ENCODE measurements around the gene PDCD11. TPM values are rescaled to one million over a fixed set of nuclear protein-coding genes. Genes with fewer than 3 reads are reported as not detected.

The PDCD11 gene
- total and polyA plus RNA-seq, 4 donors = 6.0 to 24.2 (median 16.9) TPM

DNA sequence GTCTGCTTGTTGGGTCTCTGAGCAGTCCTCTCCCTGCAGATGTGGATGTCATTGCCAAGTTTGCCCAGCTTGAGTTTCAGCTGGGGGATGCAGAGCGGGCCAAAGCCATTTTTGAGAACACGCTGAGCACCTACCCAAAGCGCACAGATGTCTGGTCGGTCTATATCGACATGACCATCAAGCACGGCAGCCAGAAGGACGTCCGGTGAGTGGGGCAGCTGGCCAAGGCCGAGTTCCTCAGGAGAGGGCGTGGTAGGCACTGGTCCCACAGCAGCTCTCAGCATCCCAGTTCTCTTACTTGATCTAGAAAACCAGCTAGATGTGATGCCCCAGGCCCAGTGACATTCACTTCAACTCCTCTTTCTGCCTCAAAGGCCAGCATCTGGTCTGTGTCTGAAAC, 48.1 kb downstream of the PDCD11 start:
- H3K4me1 ChIP-seq (ENCODE audit: control insufficient read depth in 1 of 2, insufficient read depth in 2 of 2, low read length in 2 of 2) = peaks cover 2 to 5% of the 10 kb centered on the region in 2 donors
- 63 to 66% methylated on average over 10 of the region's 10 CpGs for WGBS, 2 donors
- ATAC-seq (ENCODE audit: low FRiP score) (no peak), DNase-seq (no peak)
- no peak overlapping the region for H3K4me3 ChIP-seq (ENCODE audit: low read length in 2 of 2)
- peaks cover 0 to 3% of the 10 kb centered on the region in 2 donors for H3K36me3 ChIP-seq (ENCODE audit: control insufficient read depth in 1 of 2, insufficient read depth in 2 of 2, low read length in 1 of 2)
- H3K27me3 ChIP-seq (ENCODE audit: control insufficient read depth in 1 of 2, insufficient read depth in 2 of 2, low read length in 1 of 2) = no peaks in the 10 kb centered on the region
- H3K9me3 ChIP-seq (ENCODE audit: control insufficient read depth, low read length) = no peaks in the 10 kb centered on the region
- intact Hi-C loops (cut with DNase I) = no loop called here
- H3K27ac ChIP-seq (ENCODE audit: low read depth in 1 of 2, low read length in 2 of 2) = peak overlapping the region in 1 of 2 donors; percentile 38

DNA sequence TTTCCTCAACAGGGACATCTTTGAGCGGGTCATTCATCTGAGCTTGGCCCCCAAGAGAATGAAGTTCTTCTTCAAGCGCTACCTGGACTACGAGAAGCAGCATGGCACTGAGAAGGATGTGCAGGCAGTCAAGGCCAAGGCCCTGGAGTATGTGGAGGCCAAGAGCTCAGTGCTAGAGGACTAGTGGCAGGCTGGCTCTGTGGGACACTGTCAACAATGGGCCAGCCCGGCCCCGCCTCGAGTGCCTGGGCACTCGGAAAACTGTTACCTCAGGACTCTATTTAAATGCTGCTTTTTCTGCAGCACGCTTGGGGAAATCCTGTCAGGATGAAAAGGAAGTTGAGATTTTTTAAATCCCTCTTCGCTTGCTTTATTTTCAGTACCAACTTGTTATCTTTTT, 48.9 kb downstream of the PDCD11 start:
- Histone ChIP-seq H3K4me1 (ENCODE audit: control insufficient read depth in 1 of 2, insufficient read depth in 2 of 2, low read length in 2 of 2) (peaks cover 2 to 5% of the 10 kb centered on the region in 2 donors), H3K9me3 (ENCODE audit: control insufficient read depth, low read length) (no peaks in the 10 kb centered on the region), H3K4me3 (ENCODE audit: low read length in 2 of 2) (no peak overlapping the region), H3K36me3 (ENCODE audit: control insufficient read depth in 1 of 2, insufficient read depth in 2 of 2, low read length in 1 of 2) (peaks cover 0 to 3% of the 10 kb centered on the region in 2 donors), H3K27me3 (ENCODE audit: control insufficient read depth in 1 of 2, insufficient read depth in 2 of 2, low read length in 1 of 2) (no peaks in the 10 kb centered on the region), H3K27ac (ENCODE audit: low read depth in 1 of 2, low read length in 2 of 2) (peak overlapping the region; percentile 78 to 94)
- ATAC-seq (ENCODE audit: low FRiP score) (no peak), DNase-seq (no peak)
- WGBS, 2 donors = 40 to 42% methylated on average over 9 of the region's 9 CpGs
- intact Hi-C loops (cut with DNase I) = no loop called here

DNA sequence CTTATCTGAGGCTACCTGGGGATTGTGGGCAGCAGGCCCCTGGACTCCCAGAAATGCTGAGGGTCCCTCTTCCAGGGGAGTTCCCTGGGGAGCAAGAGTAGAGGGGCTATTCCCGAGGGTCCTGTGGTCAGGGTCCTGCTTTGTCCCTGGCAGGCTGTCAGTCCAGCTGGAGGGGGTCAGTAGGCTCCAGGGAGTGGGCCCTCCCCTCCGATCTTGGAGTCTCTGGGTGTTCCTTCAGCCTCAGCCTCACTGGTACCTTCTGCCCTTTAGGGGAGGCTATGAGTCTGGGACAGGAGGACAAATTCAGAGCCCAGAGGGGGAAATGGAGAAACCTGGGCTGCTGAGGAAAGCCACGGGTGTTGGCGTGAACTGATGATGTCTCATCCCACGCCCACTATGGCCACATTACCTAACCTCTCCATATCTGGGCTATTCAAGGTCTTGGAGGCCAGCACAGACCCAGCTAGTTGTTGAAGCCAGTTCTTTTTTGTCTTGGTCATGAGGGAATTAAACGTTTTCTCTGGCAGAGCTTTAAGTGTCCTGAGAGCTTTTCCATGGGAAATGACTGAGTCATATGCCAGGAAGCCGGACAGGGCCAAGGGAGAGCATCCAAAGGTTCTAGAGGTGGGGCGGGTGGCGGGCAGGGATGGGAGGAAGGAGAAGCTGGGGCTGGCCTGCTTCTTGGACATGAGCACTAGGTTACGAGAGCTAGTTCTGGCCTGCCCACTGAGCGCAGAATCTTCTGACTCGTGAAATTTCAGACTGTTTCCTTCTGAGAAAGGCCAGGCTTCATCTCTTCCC, 49.5 kb downstream of the PDCD11 start:
- peak overlapping the region; percentile 78 to 94 for H3K27ac ChIP-seq (ENCODE audit: low read depth in 1 of 2, low read length in 2 of 2)
- peak; percentile 90 to 91 for DNase-seq
- peak; percentile 85 for ATAC-seq (ENCODE audit: low FRiP score)
- H3K9me3 ChIP-seq (ENCODE audit: control insufficient read depth, low read length) = no peaks in the 10 kb centered on the region
- no peaks in the 10 kb centered on the region for H3K27me3 ChIP-seq (ENCODE audit: control insufficient read depth in 1 of 2, insufficient read depth in 2 of 2, low read length in 1 of 2)
- H3K36me3 ChIP-seq (ENCODE audit: control insufficient read depth in 1 of 2, insufficient read depth in 2 of 2, low read length in 1 of 2) = peaks cover 0 to 3% of the 10 kb centered on the region in 2 donors
- intact Hi-C loops (cut with DNase I) = no loop called here
- H3K4me1 ChIP-seq (ENCODE audit: control insufficient read depth in 1 of 2, insufficient read depth in 2 of 2, low read length in 2 of 2) = peaks cover 2 to 5% of the 10 kb centered on the region in 2 donors
- 10 to 11% methylated on average over 12 of the region's 12 CpGs for WGBS, 2 donors
- no peak overlapping the region for H3K4me3 ChIP-seq (ENCODE audit: low read length in 2 of 2)

DNA sequence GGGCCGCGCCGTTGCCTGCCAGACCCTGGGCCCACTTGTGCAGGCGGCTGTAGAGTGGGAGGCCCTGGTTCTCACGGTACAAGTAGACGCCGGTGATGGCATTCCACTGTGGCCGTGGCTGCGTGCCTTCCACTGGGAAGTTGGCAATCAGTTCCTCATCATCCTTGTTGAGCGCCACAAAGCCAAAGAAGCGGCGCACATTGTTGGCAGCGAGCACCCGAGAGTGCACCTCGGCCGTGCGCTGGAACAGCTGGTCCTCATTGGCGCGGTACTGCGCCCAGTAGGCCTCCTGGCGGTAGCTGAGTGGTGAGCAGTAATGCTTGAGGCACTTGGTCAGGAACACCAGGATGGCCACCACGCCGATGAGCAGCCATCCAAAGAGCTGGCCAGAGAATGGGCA, 50.8 kb downstream of the PDCD11 start:
- WGBS, 2 donors = 96% methylated on average over 23 of the region's 23 CpGs
- Histone ChIP-seq H3K4me1 (ENCODE audit: control insufficient read depth in 1 of 2, insufficient read depth in 2 of 2, low read length in 2 of 2) (peaks cover 2 to 5% of the 10 kb centered on the region in 2 donors), H3K27me3 (ENCODE audit: control insufficient read depth in 1 of 2, insufficient read depth in 2 of 2, low read length in 1 of 2) (no peaks in the 10 kb centered on the region), H3K36me3 (ENCODE audit: control insufficient read depth in 1 of 2, insufficient read depth in 2 of 2, low read length in 1 of 2) (peaks cover 0 to 3% of the 10 kb centered on the region in 2 donors), H3K9me3 (ENCODE audit: control insufficient read depth, low read length) (no peaks in the 10 kb centered on the region), H3K27ac (ENCODE audit: low read depth in 1 of 2, low read length in 2 of 2) (no peak overlapping the region), H3K4me3 (ENCODE audit: low read length in 2 of 2) (no peak overlapping the region)
- ATAC-seq (ENCODE audit: low FRiP score) (no peak), DNase-seq (no peak)
- intact Hi-C loops (cut with DNase I) = no loop called here

DNA sequence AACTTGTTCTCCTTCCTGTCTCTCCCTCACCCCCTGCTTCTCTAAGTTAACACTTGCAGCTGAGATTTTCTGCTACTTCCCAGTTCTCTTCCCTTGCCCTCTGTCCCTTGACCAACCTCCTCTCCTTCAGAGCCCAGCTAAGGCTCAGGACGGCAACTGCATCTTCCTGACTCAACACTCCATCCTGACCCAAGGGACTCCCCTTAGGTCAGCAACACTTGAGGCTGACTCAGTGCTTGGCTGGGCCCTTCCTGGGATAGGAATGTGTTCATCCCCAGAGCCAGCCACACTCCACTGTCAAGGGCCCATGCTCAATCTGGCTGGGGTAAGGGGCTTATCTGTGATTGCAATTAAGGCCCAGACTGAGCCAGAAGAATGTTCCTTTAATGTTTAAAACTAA, 52.3 kb downstream of the PDCD11 start:
- H3K27me3 ChIP-seq (ENCODE audit: control insufficient read depth in 1 of 2, insufficient read depth in 2 of 2, low read length in 1 of 2) = no peaks in the 10 kb centered on the region
- WGBS, 2 donors = 0 to 3% methylated on average over 1 of the region's 1 CpG
- peaks cover 0 to 3% of the 10 kb centered on the region in 2 donors for H3K36me3 ChIP-seq (ENCODE audit: control insufficient read depth in 1 of 2, insufficient read depth in 2 of 2, low read length in 1 of 2)
- no peak overlapping the region for H3K4me3 ChIP-seq (ENCODE audit: low read length in 2 of 2)
- peak overlapping the region in 1 of 2 donors; percentile 17 for H3K27ac ChIP-seq (ENCODE audit: low read depth in 1 of 2, low read length in 2 of 2)
- intact Hi-C loops (cut with DNase I) = no loop called here
- H3K9me3 ChIP-seq (ENCODE audit: control insufficient read depth, low read length) = no peaks in the 10 kb centered on the region
- H3K4me1 ChIP-seq (ENCODE audit: control insufficient read depth in 1 of 2, insufficient read depth in 2 of 2, low read length in 2 of 2) = peaks cover 2 to 5% of the 10 kb centered on the region in 2 donors
- DNase-seq = peak; percentile 81 to 86
- no peak for ATAC-seq (ENCODE audit: low FRiP score)

- no peaks in the 10 kb centered on the region for H3K9me3 ChIP-seq (ENCODE audit: control insufficient read depth, low read length)
- no peak overlapping the region for H3K27ac ChIP-seq (ENCODE audit: low read depth in 1 of 2, low read length in 2 of 2)
- DNase-seq (peak in 1 of 2 donors; percentile 40), ATAC-seq (ENCODE audit: low FRiP score) (no peak)
- WGBS, 2 donors = 82 to 86% methylated on average over 34 of the region's 34 CpGs
- intact Hi-C loops (cut with DNase I) = no loop called here
- peaks cover 2 to 5% of the 10 kb centered on the region in 2 donors for H3K4me1 ChIP-seq (ENCODE audit: control insufficient read depth in 1 of 2, insufficient read depth in 2 of 2, low read length in 2 of 2)
- no peaks in the 10 kb centered on the region for H3K27me3 ChIP-seq (ENCODE audit: control insufficient read depth in 1 of 2, insufficient read depth in 2 of 2, low read length in 1 of 2)
- H3K36me3 ChIP-seq (ENCODE audit: control insufficient read depth in 1 of 2, insufficient read depth in 2 of 2, low read length in 1 of 2) = peaks cover 0 to 3% of the 10 kb centered on the region in 2 donors
- H3K4me3 ChIP-seq (ENCODE audit: low read length in 2 of 2) = no peak overlapping the region
These were observed 53.0 kb downstream of the PDCD11 start for GRCh38 chr10:103449208-103450144.

GRCh38 chr10:103450201-103450695, 53.8 kb downstream of the PDCD11 start:
- 61 to 68% methylated on average over 12 of the region's 12 CpGs for WGBS, 2 donors
- Histone ChIP-seq H3K4me3 (ENCODE audit: low read length in 2 of 2) (peak overlapping the region; percentile 83 to 86), H3K4me1 (ENCODE audit: control insufficient read depth in 1 of 2, insufficient read depth in 2 of 2, low read length in 2 of 2) (peaks cover 2 to 5% of the 10 kb centered on the region in 2 donors), H3K27ac (ENCODE audit: low read depth in 1 of 2, low read length in 2 of 2) (peak overlapping the region in 1 of 2 donors; percentile 70), H3K9me3 (ENCODE audit: control insufficient read depth, low read length) (no peaks in the 10 kb centered on the region), H3K36me3 (ENCODE audit: control insufficient read depth in 1 of 2, insufficient read depth in 2 of 2, low read length in 1 of 2) (peaks cover 0 to 3% of the 10 kb centered on the region in 2 donors), H3K27me3 (ENCODE audit: control insufficient read depth in 1 of 2, insufficient read depth in 2 of 2, low read length in 1 of 2) (no peaks in the 10 kb centered on the region)
- intact Hi-C loops (cut with DNase I) = no loop called here
- ATAC-seq (ENCODE audit: low FRiP score) = no peak
- no peak for DNase-seq

GRCh38 chr10:103451091-103451813, 54.8 kb downstream of the PDCD11 start:
- peaks cover 0 to 3% of the 10 kb centered on the region in 2 donors for H3K36me3 ChIP-seq (ENCODE audit: control insufficient read depth in 1 of 2, insufficient read depth in 2 of 2, low read length in 1 of 2)
- peaks cover 0 to 5% of the 10 kb centered on the region in 2 donors for H3K4me1 ChIP-seq (ENCODE audit: control insufficient read depth in 1 of 2, insufficient read depth in 2 of 2, low read length in 2 of 2)
- H3K4me3 ChIP-seq (ENCODE audit: low read length in 2 of 2) = peak overlapping the region; percentile 83 to 86
- no peaks in the 10 kb centered on the region for H3K9me3 ChIP-seq (ENCODE audit: control insufficient read depth, low read length)
- ATAC-seq (ENCODE audit: low FRiP score) (peak; percentile 77), DNase-seq (peak; percentile 89 to 92)
- H3K27me3 ChIP-seq (ENCODE audit: control insufficient read depth in 1 of 2, insufficient read depth in 2 of 2, low read length in 1 of 2) = no peaks in the 10 kb centered on the region
- WGBS, 2 donors = 0 to 1% methylated on average over 14 of the region's 14 CpGs
- intact Hi-C loops (cut with DNase I) = no loop called here
- H3K27ac ChIP-seq (ENCODE audit: low read depth in 1 of 2, low read length in 2 of 2) = peak overlapping the region; percentile 32 to 72

Measured in aorta (tissue), 5 donors.